NCI-H187 (cell line): ENCODE data around the gene SUPT20H.
"Not testable (repeated sequence)": the region's sequence is repeated elsewhere in the genome, so short reads cannot be mapped to it uniquely, and the experiment has no call there.

Source experiments
- DNase-seq, 2 experiments: peaks; one replicate each; lab custom pipeline; 2025; lab: John Stamatoyannopoulos, UW

SUPT20H gene

GRCh38 chr13:37069597-37070103 is 10.2 kb upstream of the SUPT20H start:
- no peak for DNase-seq

- DNase-seq, result no peak
These were observed 9.5 kb upstream of the SUPT20H start for GRCh38 chr13:37068962-37069361.

- no peak for DNase-seq
These were observed 8.4 kb upstream of the SUPT20H start for GRCh38 chr13:37067874-37068273.

DNA sequence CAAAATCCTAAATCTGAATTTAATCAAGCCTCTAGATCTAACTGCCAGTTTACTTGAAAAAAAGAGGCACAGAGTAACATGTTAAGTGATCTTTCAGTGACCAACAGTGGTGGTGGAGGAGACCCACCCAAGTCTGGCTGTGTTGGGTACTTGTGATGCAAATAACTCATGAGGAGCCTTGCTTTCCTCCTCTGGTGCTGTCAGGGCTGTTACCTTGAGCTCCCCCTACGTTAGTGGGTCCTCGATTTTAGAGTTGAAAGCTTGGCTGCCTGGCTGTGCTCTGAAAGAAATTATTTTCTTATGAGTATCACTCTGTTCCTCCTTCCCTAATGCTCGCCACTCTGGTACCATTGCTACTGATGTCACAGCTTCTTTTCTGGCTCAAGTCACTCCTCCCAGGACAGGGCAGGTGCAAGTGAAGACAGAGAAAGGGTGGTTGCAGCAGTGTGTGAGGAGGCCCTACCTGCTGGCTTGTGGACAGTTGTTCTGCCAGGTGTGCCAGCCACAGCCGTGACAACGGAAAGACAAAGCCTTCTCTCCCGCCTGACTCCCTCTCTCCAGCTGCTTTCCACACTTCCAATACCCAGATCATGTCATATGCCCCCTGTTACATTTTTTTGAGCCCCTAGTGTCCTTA is 6.5 kb upstream of the SUPT20H start:
- DNase-seq, result no peak

DNA sequence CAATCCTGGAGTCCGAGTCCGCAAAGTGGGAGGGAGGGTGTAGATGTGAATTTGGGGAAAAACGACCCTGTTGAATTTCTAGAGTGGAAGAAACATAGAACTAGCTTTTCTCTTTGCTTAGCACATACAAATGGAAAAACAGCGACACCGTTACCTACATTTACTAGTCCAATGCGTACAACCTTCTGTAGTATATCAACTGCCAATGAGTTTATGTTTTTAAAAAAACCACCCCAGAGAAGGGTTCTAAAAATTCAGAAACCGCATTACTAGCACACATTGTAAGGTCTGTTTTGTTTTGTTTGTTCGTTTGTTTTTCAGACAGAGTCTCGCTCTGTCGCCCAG is 332 bp upstream of the SUPT20H start:
- peak in 1 of 2 experiments; percentile 52 for DNase-seq

DNA sequence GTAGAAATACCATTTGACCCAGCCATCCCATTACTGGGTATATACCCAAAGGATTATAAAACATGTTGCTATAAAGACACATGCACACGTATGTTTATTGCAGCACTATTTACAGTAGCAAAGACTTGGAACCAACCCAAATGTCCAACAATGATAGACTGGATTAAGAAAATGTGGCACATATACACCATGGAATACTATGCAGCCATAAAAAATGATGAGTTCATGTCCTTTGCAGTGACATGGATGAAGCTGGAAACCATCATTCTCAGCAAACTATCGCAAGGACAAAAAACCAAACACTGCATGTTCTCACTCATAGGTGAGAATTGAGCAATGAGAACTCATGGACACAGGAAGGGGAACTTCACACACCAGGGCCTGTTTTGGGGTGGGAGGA is 3.3 kb downstream of the SUPT20H start:
- DNase-seq, result not testable (repeated sequence)

DNA sequence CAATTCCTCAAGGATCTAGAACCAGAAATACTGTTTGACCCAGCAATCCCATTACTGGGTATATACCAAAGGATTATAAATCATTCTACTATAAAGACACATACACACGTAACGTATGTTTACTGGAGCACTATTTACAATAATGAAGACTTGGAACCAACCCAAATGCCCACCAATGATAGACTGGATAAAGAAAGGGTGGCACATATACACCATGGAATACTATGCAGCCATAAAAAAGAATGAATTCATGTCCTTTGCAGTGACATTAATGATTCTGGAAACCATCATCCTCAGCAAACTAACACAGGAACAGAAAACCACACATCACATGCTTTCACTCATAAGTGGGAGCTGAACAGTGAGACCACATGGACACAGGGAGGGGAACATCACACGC is 6.4 kb downstream of the SUPT20H start:
- DNase-seq, result not testable (repeated sequence)

DNA sequence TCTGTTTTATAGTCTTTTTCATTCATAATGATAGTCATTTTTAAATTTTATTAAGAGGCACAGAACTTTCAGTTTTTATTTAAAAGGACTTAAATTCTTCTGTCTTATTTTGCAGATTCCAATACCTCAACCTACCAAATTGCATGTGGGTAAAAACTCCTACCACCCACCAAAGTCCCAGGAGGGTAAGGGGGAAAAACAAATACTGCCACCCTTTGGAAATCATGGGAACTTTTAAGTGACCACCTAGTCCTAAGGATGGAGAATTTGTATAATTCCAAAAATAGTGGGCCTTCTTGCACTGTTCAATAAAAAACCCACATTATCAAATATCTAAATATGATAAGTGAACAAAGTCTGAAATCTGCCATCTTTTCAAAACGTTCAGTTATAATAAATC is 9.7 kb downstream of the SUPT20H start:
- DNase-seq, result no peak

DNA sequence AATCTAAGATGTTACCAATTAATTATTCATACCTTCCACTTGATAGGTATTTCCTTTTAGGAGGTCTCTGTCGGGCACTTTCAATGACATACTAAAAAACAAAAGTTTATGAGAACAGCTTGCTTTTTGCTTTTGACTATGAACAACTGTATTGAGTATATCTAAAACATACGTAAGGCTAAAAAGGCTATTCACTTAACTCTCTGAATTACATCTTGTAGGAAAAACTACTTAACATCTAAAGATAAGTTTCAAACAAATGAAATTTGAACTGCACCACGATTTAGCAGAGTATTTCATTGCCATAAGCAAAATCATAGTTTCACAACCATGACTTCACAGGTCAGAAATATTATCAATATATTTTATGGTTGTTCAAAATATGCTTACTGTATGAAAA is 11.6 kb downstream of the SUPT20H start:
- no peak for DNase-seq

DNA sequence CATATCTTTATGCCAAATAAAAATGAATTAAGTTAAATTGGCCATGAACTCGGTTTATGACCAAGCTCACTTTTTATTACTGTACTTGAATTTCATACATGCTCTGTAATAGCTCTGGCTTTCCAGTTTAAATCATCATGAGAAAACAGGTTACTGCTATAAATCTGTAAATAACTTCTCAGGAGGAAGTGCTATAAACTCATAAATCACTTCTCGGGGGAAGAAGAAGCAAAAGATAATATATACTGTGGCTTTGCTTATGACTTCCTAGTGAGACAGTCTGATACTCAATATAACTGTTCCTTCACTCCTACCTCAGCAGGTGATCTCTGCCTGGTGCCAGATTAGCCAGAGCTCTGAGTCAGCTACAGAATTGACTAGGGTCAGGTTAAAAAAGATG is 12.5 kb downstream of the SUPT20H start:
- no peak for DNase-seq

- no peak for DNase-seq
These were observed 13.4 kb downstream of the SUPT20H start for GRCh38 chr13:37046062-37046461.

DNA sequence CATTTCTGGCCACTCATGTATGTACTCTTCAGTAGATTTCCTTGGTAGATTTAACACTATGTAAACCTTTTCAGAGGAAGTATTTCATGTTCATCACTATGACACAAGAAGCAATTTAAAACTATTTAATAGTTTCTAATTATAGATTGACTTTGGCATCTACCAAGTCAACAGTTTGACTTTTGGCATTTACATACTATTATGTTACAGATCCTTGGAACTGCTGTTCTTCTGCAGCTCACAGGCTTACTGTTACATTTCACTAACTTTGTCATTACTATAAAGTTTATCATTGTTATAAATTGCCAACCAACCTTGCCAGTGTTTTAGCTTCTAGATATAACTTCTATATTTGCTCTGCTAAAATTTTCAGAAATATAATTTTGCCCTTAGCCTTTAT is 18.7 kb downstream of the SUPT20H start:
- no peak for DNase-seq

DNA sequence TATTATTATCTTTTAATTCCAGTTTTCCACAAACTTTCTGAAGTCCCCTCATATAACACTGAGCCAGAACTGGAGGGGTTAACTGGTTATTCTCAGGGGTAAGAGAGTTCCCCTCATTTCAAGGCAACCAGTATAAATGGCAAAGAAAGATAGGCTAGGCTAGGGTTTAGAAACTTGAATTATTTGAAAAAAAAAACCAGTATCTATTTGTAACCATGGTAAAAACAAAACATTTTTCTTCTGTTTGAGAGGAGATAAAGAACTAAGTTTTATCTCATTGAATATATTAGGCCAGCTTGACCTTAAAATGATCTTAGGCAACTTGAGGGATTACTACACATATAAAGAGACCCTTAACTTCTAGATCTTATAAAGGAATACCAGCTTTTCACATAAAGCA is 19.6 kb downstream of the SUPT20H start:
- DNase-seq, result no peak

- no peak for DNase-seq
These were observed 22.2 kb downstream of the SUPT20H start for GRCh38 chr13:37037241-37037640.

GRCh38 chr13:37029617-37030016 is 29.9 kb downstream of the SUPT20H start:
- no peak for DNase-seq

DNA sequence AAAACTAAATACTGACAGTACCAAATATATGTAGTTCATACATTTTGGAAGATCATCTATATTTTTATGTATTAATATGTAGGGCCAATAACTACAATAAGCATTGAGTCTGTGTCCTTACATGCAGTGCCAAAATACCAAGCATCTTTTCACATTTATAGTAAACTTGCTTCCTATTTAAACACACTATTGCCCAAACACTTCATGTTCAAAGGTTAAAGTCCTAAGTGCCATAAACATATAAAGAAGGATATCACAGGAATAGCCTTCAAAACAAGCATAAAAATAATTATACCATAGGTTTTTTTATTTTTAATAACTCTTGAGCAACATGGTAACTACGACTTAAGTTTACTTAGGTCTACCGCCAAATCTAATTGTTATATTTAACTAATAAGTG is 31.8 kb downstream of the SUPT20H start:
- DNase-seq, result no peak

GRCh38 chr13:37026771-37027170 is 32.7 kb downstream of the SUPT20H start:
- DNase-seq, result no peak

DNA sequence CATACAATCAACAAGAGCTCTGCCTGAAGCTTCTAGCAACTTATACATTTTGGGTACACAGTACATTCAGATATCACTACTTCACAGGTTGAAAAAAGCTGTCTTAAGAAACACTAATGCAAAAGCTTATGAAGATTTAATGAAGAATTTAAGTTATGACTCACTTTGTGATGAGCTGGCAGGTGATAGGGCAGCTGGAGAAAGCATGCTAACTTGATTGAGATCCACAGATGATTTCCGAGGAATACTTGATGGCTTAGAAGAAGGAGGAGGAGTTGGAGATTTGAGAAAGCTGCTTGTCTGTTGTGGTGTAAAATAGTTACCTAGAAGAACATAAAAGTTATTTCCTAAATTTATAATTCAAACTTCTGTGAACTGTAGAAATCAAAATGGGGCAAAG is 35.6 kb downstream of the SUPT20H start:
- DNase-seq, result no peak

GRCh38 chr13:37014609-37015008 is 44.9 kb downstream of the SUPT20H start:
- no peak for DNase-seq

DNA sequence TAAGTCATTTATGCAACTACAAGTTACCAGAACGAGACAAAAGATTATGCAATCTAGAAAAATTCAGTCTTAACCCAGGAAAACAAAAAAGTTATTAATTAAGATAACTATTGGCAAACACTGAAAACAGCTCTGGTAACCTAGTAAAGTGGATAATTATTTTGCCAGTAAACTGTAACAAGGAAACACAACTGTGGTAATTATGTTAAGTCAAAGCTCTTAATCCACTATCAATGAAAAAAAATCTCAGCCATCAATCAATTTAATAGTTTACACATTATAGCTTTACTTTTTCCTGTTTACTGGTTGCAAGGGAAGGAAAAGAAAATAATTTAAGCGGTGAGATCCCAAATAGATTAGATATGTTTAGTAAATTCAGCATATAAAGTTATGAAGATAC is 47.7 kb downstream of the SUPT20H start:
- DNase-seq, result no peak

GRCh38 chr13:37011002-37011401 is 48.5 kb downstream of the SUPT20H start:
- DNase-seq, result no peak

- no peak for DNase-seq
These were observed 49.1 kb downstream of the SUPT20H start for GRCh38 chr13:37010424-37010823.

DNA sequence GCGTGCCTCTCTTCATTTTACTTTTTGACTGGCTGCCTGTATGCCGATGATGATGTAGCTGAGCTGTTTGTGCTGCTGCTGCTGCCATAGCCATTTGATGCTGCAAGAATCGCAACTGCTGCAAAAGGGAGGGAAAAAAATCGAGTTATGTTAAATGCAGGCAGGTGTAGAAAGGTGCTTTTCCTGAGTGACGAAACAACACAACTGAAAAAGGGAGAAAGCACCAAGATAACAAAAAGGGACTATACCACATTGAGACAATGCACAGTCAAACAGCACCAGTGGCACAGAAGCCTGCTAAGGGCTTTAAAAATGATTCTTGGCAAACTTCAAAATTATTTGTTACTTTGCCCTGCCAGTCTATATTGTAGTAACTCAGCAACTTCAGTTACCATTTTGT is 49.8 kb downstream of the SUPT20H start:
- no peak for DNase-seq

DNA sequence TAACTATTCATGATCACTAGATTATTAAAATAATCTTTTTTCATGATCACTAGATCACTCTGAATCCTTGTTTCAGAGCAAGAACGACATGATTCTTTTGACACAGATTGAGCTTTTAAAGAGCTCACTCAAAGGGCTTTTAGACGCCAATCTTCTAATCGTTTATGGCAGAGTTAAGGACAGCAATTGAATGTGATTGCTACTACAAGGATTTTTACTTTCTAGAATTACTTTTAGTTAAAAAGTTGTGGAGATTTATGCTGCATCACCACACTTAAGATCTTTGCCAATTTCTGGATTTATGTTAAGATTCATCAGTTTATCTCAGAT is 57.6 kb downstream of the SUPT20H start:
- no peak for DNase-seq
